ENCODE results near the gene SMAD6.

GRCh38 chr15:66701422-66702034 lies 508 bp upstream of the SMAD6 start:
- TF ChIP-seq REST (IDR thresholded peaks at IDR 0.05; ENCODE audit: insufficient read depth in 1 of 2, low read depth in 2 of 2, low read length in 2 of 2), result no peak
- no peak for TF ChIP-seq POLR2AphosphoS5 (IDR thresholded peaks at IDR 0.05; ENCODE audit: low read depth, low read length)

Data from PFSK-1 (cell line).